Occipital lobe (tissue), 2 donors: Measurements from ENCODE around the gene ZNF837. TPM values are rescaled to one million over a fixed set of nuclear protein-coding genes. Genes with fewer than 3 reads are reported as not detected.

Source experiments
- DNase-seq: peaks from one replicate; lab custom pipeline; 2025; lab: John Stamatoyannopoulos, UW
- total RNA-seq: library from RNA; depleted of rRNA; stranded (reverse); fragments of >200 nt; gene quantifications from one replicate; pipeline ENCODE4 v1.2.3, GENCODE V29; 2014

Gene ZNF837
- total RNA-seq, 1 donor from 2014 or later: 0.94 TPM

GRCh38 chr19:58372311-58373133 is 8.3 kb downstream of the ZNF837 start:
- no peak for DNase-seq

GRCh38 chr19:58368561-58369360 is 12.1 kb downstream of the ZNF837 start:
- DNase-seq: no peak

GRCh38 chr19:58367698-58368454 is 13.0 kb downstream of the ZNF837 start:
- DNase-seq: no peak

GRCh38 chr19:58366585-58367430 is 14.0 kb downstream of the ZNF837 start:
- DNase-seq: no peak

- no peak for DNase-seq
Observed at GRCh38 chr19:58364146-58364545, 16.7 kb downstream of the ZNF837 start.

GRCh38 chr19:58362272-58362994 is 18.4 kb downstream of the ZNF837 start, which contains the start of gene ZNF497:
Gene ZNF497 (minus strand): TSS chr19:58362751. CDS start chr19:58357635, 5,116 bp downstream.
- peak; percentile 97 for DNase-seq

- DNase-seq: no peak
Observed at GRCh38 chr19:58361900-58362271, 18.9 kb downstream of the ZNF837 start.

- no peak for DNase-seq
Observed at GRCh38 chr19:58357481-58358145, 23.2 kb downstream of the ZNF837 start.

- DNase-seq: no peak
Observed at GRCh38 chr19:58356766-58357480, 23.9 kb downstream of the ZNF837 start.

- no peak for DNase-seq
Observed at GRCh38 chr19:58355908-58356765, 24.7 kb downstream of the ZNF837 start.

GRCh38 chr19:58355215-58355796 is 25.5 kb downstream of the ZNF837 start:
- DNase-seq: no peak

GRCh38 chr19:58354478-58355030 is 26.3 kb downstream of the ZNF837 start:
- DNase-seq: no peak

GRCh38 chr19:58353717-58354477 is 26.9 kb downstream of the ZNF837 start:
- DNase-seq: no peak

- DNase-seq: no peak
Observed at GRCh38 chr19:58352760-58353671, 27.8 kb downstream of the ZNF837 start, which contains the start of gene A1BG. Gene A1BG (minus strand): TSS chr19:58353492. CDS start chr19:58353437, 55 bp downstream.
